Keratinocyte (primary cell): ENCODE results near the gene ERAS.

Experiments used
- CTCF ChIP-seq, 3 experiments: IDR thresholded peaks in 1 of 3; conservative IDR thresholded peaks in 1 of 3; optimal IDR thresholded peaks in 1 of 3; 2 replicates in 2 of 3; 3 replicates in 1 of 3; pipeline versions ENCODE3 to v1.5.1; 2011; ENCODE audit warnings: low read length in 3 of 3, mild to moderate bottlenecking in 3 of 3, moderate library complexity in 2 of 3, control low read depth in 1 of 3, inconsistent platforms in 1 of 3; ENCODE audit not compliant: insufficient read depth in 2 of 3; ENCODE audit errors: extremely low read depth in 1 of 3
- EZH2 ChIP-seq: IDR thresholded peaks from one replicate; pipeline ENCODE4 v1.6.1; 2012; ENCODE audit warnings: inconsistent platforms, mild to moderate bottlenecking, low read length, moderate library complexity

GRCh38 chrX:48789366-48790220, 36.7 kb upstream of the ERAS start:
- TF ChIP-seq CTCF (optimal IDR thresholded peaks at IDR 0.05 in 1 of 3, IDR thresholded peaks at IDR 0.05 in 1 of 3, conservative IDR thresholded peaks at IDR 0.05 in 1 of 3; ENCODE audit: extremely low read depth in 1 of 3, insufficient read depth in 2 of 3, low read length in 3 of 3): no peak
- no peak for TF ChIP-seq EZH2
